ENCODE measurements around the gene ID3. TPM values are rescaled to one million over a fixed set of nuclear protein-coding genes. Genes with fewer than 3 reads are reported as not detected.

The ID3 gene
- total RNA-seq, 1 donor from 2014 or later, result 91.4 TPM

DNA sequence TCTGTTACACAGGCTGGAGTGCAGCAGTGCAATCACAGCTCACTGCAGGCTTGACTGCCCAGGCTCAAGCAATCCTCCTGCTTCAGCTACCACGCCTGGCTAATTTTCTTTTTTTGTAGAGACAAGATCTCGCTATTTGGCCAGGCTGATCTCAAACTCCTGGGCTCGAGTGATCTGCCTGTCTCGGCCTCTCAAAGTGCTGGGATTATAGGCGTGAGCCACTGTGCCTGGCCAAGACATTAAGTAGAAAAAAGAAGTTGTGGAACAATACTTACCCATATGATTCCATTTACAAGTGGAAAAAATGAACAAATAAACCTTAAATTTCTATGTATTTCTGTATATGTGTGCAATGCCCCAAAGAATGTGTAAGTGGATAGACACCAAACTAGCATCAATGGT, 30.3 kb upstream of the ID3 start:
- peaks cover 13% of the 10 kb centered on the region for H3K4me1 ChIP-seq (ENCODE audit: insufficient read depth, low read length)
- no peaks in the 10 kb centered on the region for H3K79me2 ChIP-seq (ENCODE audit: insufficient read depth, low read length)
- H3K9ac ChIP-seq (ENCODE audit: low read length), result no peak overlapping the region
- no peaks in the 10 kb centered on the region for H4K20me1 ChIP-seq (ENCODE audit: insufficient read depth, low read length)
- Mint-ChIP-seq H3K27ac (ENCODE audit: unreplicated experiment) (no peak overlapping the region), H3K27me3 (ENCODE audit: low read depth, unreplicated experiment) (peaks cover 4% of the 10 kb centered on the region), H3K4me3 (ENCODE audit: unreplicated experiment) (no peak overlapping the region), H3K4me1 (ENCODE audit: low read depth, unreplicated experiment) (peaks cover 22% of the 10 kb centered on the region), H3K9me3 (ENCODE audit: unreplicated experiment) (no peaks in the 10 kb centered on the region), H3K36me3 (ENCODE audit: low read depth, unreplicated experiment) (peaks cover 2% of the 10 kb centered on the region)
- FAIRE-seq (no peak), DNase-seq (ENCODE audit: low read depth) (no peak)
- no peak overlapping the region for H3K27ac ChIP-seq (ENCODE audit: low read depth, low read length)
- no peak overlapping the region for H3K4me3 ChIP-seq (ENCODE audit: insufficient read depth, low read depth, low read length)
- no peaks in the 10 kb centered on the region for H3K36me3 ChIP-seq (ENCODE audit: insufficient read depth, low read length)
- H3K9me3 ChIP-seq (ENCODE audit: insufficient read depth, low read depth, low read length), result no peaks in the 10 kb centered on the region
- H3K27me3 ChIP-seq (ENCODE audit: insufficient read depth, low read length), result no peaks in the 10 kb centered on the region
- H3K4me2 ChIP-seq (ENCODE audit: low read length), result no peak overlapping the region
- no peak overlapping the region for H2AFZ ChIP-seq (ENCODE audit: low read depth, low read length)
- TF ChIP-seq EZH2 (IDR thresholded peaks at IDR 0.05; ENCODE audit: insufficient read depth, low read length), result no peak
- TF ChIP-seq, protein P1, sequence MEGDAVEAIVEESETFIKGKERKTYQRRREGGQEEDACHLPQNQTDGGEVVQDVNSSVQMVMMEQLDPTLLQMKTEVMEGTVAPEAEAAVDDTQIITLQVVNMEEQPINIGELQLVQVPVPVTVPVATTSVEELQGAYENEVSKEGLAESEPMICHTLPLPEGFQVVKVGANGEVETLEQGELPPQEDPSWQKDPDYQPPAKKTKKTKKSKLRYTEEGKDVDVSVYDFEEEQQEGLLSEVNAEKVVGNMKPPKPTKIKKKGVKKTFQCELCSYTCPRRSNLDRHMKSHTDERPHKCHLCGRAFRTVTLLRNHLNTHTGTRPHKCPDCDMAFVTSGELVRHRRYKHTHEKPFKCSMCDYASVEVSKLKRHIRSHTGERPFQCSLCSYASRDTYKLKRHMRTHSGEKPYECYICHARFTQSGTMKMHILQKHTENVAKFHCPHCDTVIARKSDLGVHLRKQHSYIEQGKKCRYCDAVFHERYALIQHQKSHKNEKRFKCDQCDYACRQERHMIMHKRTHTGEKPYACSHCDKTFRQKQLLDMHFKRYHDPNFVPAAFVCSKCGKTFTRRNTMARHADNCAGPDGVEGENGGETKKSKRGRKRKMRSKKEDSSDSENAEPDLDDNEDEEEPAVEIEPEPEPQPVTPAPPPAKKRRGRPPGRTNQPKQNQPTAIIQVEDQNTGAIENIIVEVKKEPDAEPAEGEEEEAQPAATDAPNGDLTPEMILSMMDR (IDR thresholded peaks at IDR 0.05; ENCODE audit: insufficient read depth, low read depth, low read length), result no peak

DNA sequence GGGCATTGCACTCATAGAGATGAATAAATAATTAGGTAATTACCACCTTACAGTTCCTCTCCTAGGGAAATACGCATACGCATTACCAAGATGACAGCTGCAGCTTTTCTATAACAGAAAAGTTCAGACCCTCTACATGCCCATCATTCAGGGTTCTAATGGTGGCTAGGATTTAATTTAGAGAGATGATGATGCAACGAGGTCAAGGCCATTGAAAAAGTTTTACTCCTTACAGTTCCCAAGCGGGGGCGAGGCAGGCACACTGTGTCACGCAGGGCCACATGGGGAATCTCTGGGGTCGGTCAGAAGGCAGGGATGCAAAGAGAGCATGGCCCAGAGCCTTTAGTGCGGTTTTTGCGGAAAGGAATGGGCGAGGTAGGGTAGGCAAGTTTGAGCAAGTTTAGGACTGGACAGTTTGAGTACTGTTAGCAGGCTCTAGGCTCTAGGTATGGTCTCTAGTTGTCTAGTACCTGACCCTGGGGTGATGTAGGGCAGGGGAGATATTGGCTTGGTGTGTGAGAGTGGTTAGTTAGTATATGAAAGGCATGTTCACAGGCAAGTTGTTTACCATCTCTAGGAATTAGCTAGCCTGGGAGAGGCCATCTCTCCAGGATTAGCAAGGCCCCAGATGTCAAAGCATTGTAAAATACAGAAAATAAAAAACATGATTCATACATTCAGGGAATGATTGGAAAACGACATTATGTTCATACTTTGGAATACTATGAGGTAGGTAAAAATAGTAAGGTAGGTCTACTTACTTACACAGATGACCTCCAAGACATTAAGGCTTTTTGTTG, 29.6 kb upstream of the ID3 start:
- Histone ChIP-seq H4K20me1 (ENCODE audit: insufficient read depth, low read length) (no peaks in the 10 kb centered on the region), H3K27ac (ENCODE audit: low read depth, low read length) (no peak overlapping the region), H3K4me1 (ENCODE audit: insufficient read depth, low read length) (peaks cover 12% of the 10 kb centered on the region), H2AFZ (ENCODE audit: low read depth, low read length) (no peak overlapping the region), H3K79me2 (ENCODE audit: insufficient read depth, low read length) (no peaks in the 10 kb centered on the region), H3K27me3 (ENCODE audit: insufficient read depth, low read length) (no peaks in the 10 kb centered on the region), H3K36me3 (ENCODE audit: insufficient read depth, low read length) (no peaks in the 10 kb centered on the region), H3K4me3 (ENCODE audit: insufficient read depth, low read depth, low read length) (no peak overlapping the region), H3K9ac (ENCODE audit: low read length) (no peak overlapping the region), H3K9me3 (ENCODE audit: insufficient read depth, low read depth, low read length) (no peaks in the 10 kb centered on the region), H3K4me2 (ENCODE audit: low read length) (no peak overlapping the region)
- Mint-ChIP-seq H3K9me3 (ENCODE audit: unreplicated experiment) (no peaks in the 10 kb centered on the region), H3K27ac (ENCODE audit: unreplicated experiment) (no peak overlapping the region), H3K36me3 (ENCODE audit: low read depth, unreplicated experiment) (peaks cover 2% of the 10 kb centered on the region), H3K27me3 (ENCODE audit: low read depth, unreplicated experiment) (peaks cover 4% of the 10 kb centered on the region), H3K4me1 (ENCODE audit: low read depth, unreplicated experiment) (peaks cover 22% of the 10 kb centered on the region), H3K4me3 (ENCODE audit: unreplicated experiment) (no peak overlapping the region)
- no peak for FAIRE-seq
- TF ChIP-seq, protein P1 (IDR thresholded peaks at IDR 0.05; ENCODE audit: insufficient read depth, low read depth, low read length), result no peak
- TF ChIP-seq EZH2 (IDR thresholded peaks at IDR 0.05; ENCODE audit: insufficient read depth, low read length), result no peak
- DNase-seq (ENCODE audit: low read depth), result no peak

Measured in astrocyte (in vitro differentiated cells and primary cell).